CD4-positive, alpha-beta T cell (primary cell): Measurements from ENCODE around the gene ISCA2. TPM values are rescaled to one million over a fixed set of nuclear protein-coding genes. Genes with fewer than 3 reads are reported as not detected.

ENCODE experiments used
- ATAC-seq: fragments of 200-7000 bp; cut with Tn5 transposase; one replicate; pipeline ENCODE4 v1.10.0; 2022; ENCODE audit warnings: mild to moderate bottlenecking; ENCODE audit not compliant: poor library complexity
- CTCF ChIA-PET: fragments of 350-600 bp; sonication (Branson Sonifier 250); formaldehyde crosslinking; loops from one replicate; lab custom pipeline; 2021; ENCODE audit warnings: antibody characterized with exemption, inconsistent platforms; lab: Charles Lee
- POLR2A ChIA-PET: fragments of 350-600 bp; sonication (Branson Sonifier 250); formaldehyde crosslinking; loops from one replicate; lab custom pipeline; 2021; ENCODE audit warnings: antibody characterized with exemption, inconsistent platforms; lab: Charles Lee
- DNase-seq, 14 experiments: peaks; one replicate each; pipeline ENCODE4 v3.0.0-alpha.2; 2013 to 2020; ENCODE audit warnings: mixed read lengths in 2 of 14
- H3K27ac ChIP-seq, 2 donors: one replicate each; pipeline versions ENCODE4 v1.5.1 to v1.7.0; 2013; ENCODE audit warnings: low read length in 2 of 2, low read depth in 1 of 2, mild to moderate bottlenecking in 1 of 2
- H3K27me3 ChIP-seq, 2 experiments: 1 replicate in 1 of 2; 2 replicates in 1 of 2; pipeline versions ENCODE4 v1.6.1 to v1.7.0; 2013; ENCODE audit warnings: low read length in 2 of 2, control low read depth in 1 of 2, mild to moderate bottlenecking in 1 of 2, moderate library complexity in 1 of 2; ENCODE audit not compliant: insufficient read depth in 2 of 2, control insufficient read depth in 1 of 2
- H3K36me3 ChIP-seq: one replicate; pipeline ENCODE4 v1.6.1; 2013; ENCODE audit warnings: low read length, control low read depth; ENCODE audit not compliant: insufficient read depth
- H3K4me1 ChIP-seq: one replicate; pipeline ENCODE4 v1.6.1; 2013; ENCODE audit warnings: low read length, control low read depth; ENCODE audit not compliant: insufficient read depth
- H3K4me3 ChIP-seq: one replicate; pipeline ENCODE4 v1.5.1; 2013; ENCODE audit warnings: mild to moderate bottlenecking, low read length, moderate library complexity
- H3K9me3 ChIP-seq, 2 experiments: 1 replicate in 1 of 2; 2 replicates in 1 of 2; pipeline versions ENCODE4 v1.6.1 to v1.7.0; 2013; ENCODE audit warnings: low read length in 2 of 2, mild to moderate bottlenecking in 2 of 2, control low read depth in 1 of 2, moderate library complexity in 1 of 2; ENCODE audit not compliant: control insufficient read depth in 1 of 2, insufficient read depth in 1 of 2
- H3K27ac Mint-ChIP-seq: one replicate; pipeline ENCODE4 v1.8.0; 2020; ENCODE audit warnings: mixed read lengths
- H3K27me3 Mint-ChIP-seq: one replicate; pipeline ENCODE4 v1.8.0; 2021; ENCODE audit warnings: mixed read lengths
- H3K36me3 Mint-ChIP-seq: one replicate; pipeline ENCODE4 v1.8.0; 2021; ENCODE audit warnings: low read depth, mixed read lengths
- H3K4me1 Mint-ChIP-seq: one replicate; pipeline ENCODE4 v1.8.0; 2021; ENCODE audit warnings: low read depth, mixed read lengths
- H3K4me3 Mint-ChIP-seq: one replicate; pipeline ENCODE4 v1.8.0; 2020; ENCODE audit warnings: mild to moderate bottlenecking, mixed read lengths
- H3K9me3 Mint-ChIP-seq: one replicate; pipeline ENCODE4 v1.8.0; 2020; ENCODE audit warnings: mixed read lengths
- intact Hi-C, 2 experiments: fragments of 100-400 bp; cut with DNase I in 1 of 2; cut with micrococcal nuclease in 1 of 2; formaldehyde crosslinking; loops; one replicate each; pipeline versions ENCODE4 v1.15.1 to v1.9.0; 2023 to 2025; cut with DNase I, micrococcal nuclease
- total RNA-seq, 174 experiments: library from RNA in 2 of 174; stranded (reverse) in 2 of 174; gene quantifications; one replicate each; pipeline ENCODE4 v1.2.3 and lab custom pipeline; 2021 to 2026
- TF ChIP-seq, protein P1 (sequence below): fragments of 200-600 bp; IDR thresholded peaks from one replicate; pipeline ENCODE4 v1.8.0; 2022; ENCODE audit warnings: antibody characterized with exemption, mild to moderate bottlenecking

ISCA2 gene
- total RNA-seq, 2 experiments from 2014 or later, result 22.5 to 23.7 TPM

GRCh38 chr14:74524076-74524811, 30.7 kb downstream of the ISCA2 start:
- TF ChIP-seq, protein P1, sequence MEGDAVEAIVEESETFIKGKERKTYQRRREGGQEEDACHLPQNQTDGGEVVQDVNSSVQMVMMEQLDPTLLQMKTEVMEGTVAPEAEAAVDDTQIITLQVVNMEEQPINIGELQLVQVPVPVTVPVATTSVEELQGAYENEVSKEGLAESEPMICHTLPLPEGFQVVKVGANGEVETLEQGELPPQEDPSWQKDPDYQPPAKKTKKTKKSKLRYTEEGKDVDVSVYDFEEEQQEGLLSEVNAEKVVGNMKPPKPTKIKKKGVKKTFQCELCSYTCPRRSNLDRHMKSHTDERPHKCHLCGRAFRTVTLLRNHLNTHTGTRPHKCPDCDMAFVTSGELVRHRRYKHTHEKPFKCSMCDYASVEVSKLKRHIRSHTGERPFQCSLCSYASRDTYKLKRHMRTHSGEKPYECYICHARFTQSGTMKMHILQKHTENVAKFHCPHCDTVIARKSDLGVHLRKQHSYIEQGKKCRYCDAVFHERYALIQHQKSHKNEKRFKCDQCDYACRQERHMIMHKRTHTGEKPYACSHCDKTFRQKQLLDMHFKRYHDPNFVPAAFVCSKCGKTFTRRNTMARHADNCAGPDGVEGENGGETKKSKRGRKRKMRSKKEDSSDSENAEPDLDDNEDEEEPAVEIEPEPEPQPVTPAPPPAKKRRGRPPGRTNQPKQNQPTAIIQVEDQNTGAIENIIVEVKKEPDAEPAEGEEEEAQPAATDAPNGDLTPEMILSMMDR, result no peak
- peaks cover 0 to 3% of the 10 kb centered on the region in 2 experiments for H3K9me3 ChIP-seq
- Mint-ChIP-seq H3K4me1 (no peaks in the 10 kb centered on the region), H3K4me3 (no peak overlapping the region), H3K36me3 (no peaks in the 10 kb centered on the region), H3K9me3 (no peaks in the 10 kb centered on the region), H3K27me3 (no peaks in the 10 kb centered on the region), H3K27ac (no peak overlapping the region)
- H3K27me3 ChIP-seq, result peaks cover 0 to 2% of the 10 kb centered on the region in 2 experiments
- ATAC-seq, result no peak
- H3K27ac ChIP-seq, result no peak overlapping the region
- ChIA-PET POLR2A (no interaction called here), CTCF (no interaction called here)
- H3K4me3 ChIP-seq, result no peak overlapping the region
- no peaks in the 10 kb centered on the region for H3K36me3 ChIP-seq
- intact Hi-C loops, result no loop called here
- no peaks in the 10 kb centered on the region for H3K4me1 ChIP-seq
- DNase-seq, result no peak

GRCh38 chr14:74524812-74525135, 31.2 kb downstream of the ISCA2 start:
- intact Hi-C loops, result no loop called here
- TF ChIP-seq, protein P1, result no peak
- Histone ChIP-seq H3K4me3 (no peak overlapping the region), H3K4me1 (no peaks in the 10 kb centered on the region), H3K36me3 (no peaks in the 10 kb centered on the region), H3K27me3 (peaks cover 0 to 2% of the 10 kb centered on the region in 2 experiments), H3K9me3 (peaks cover 0 to 3% of the 10 kb centered on the region in 2 experiments), H3K27ac (no peak overlapping the region)
- no peak for DNase-seq
- ATAC-seq, result no peak
- Mint-ChIP-seq H3K27me3 (no peaks in the 10 kb centered on the region), H3K27ac (no peak overlapping the region), H3K9me3 (no peaks in the 10 kb centered on the region), H3K36me3 (no peaks in the 10 kb centered on the region), H3K4me1 (no peaks in the 10 kb centered on the region), H3K4me3 (no peak overlapping the region)
- ChIA-PET POLR2A (no interaction called here), CTCF (no interaction called here)

DNA sequence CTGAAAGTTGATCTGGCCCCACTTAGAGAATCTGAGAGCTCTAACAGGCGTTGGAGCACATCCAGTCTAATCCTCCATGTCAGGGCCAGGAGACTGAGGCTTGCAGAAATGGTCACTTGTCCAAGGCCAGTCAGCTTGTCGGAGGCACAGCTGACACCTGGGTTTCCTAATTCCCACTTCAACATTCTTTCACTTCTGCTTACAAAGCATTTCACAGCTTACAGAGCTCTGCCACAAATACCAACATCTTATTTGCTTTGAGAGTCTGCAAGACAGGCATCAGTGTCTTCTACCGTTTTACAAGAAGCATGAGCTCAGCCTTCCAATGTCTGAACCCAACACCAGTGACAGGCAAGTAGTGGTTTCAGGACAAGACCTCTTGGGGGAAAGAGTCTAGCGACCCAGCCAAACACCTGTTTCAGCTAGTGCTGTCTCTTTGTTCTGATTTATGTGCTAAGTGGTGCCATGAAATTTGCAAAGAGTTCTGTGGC, 31.8 kb downstream of the ISCA2 start:
- Mint-ChIP-seq H3K4me3 (no peak overlapping the region), H3K9me3 (no peaks in the 10 kb centered on the region), H3K27ac (no peak overlapping the region), H3K27me3 (no peaks in the 10 kb centered on the region), H3K36me3 (no peaks in the 10 kb centered on the region), H3K4me1 (no peaks in the 10 kb centered on the region)
- ChIA-PET POLR2A (interaction anchor here (0.7 kb wide), 1 partner anchor 83 kb away, joined by 3 read pairs; no protein-coding TSS in a partner anchor), CTCF (no interaction called here)
- peaks cover 0 to 3% of the 10 kb centered on the region in 2 experiments for H3K9me3 ChIP-seq
- intact Hi-C loops, result no loop called here
- H3K27me3 ChIP-seq, result peaks cover 0 to 2% of the 10 kb centered on the region in 2 experiments
- no peak overlapping the region for H3K4me3 ChIP-seq
- no peaks in the 10 kb centered on the region for H3K4me1 ChIP-seq
- TF ChIP-seq, protein P1, result no peak
- no peak for ATAC-seq
- DNase-seq, result no peak
- H3K36me3 ChIP-seq, result no peaks in the 10 kb centered on the region
- H3K27ac ChIP-seq, result no peak overlapping the region
